Endothelial cell of umbilical vein (primary cell): ENCODE results near the gene CEP57L1. TPM values are rescaled to one million over a fixed set of nuclear protein-coding genes. Genes with fewer than 3 reads are reported as not detected.

Experiments
- BruUV-seq: library from RNA; stranded (reverse); fragments of 400-500 nt; replicated peaks from 2 replicates; lab custom pipeline; 2021; lab: Mats Ljungman, UMichigan
- CTCF ChIA-PET: fragments of 300-600, 350-600 bp; sonication (Branson Sonifier 250); formaldehyde crosslinking; loops from one replicate; lab custom pipeline; 2021; ENCODE audit warnings: antibody characterized with exemption, inconsistent platforms; lab: Charles Lee
- POLR2A ChIA-PET: fragments of 300-600, 350-600 bp; sonication (Branson Sonifier 250); formaldehyde crosslinking; loops from one replicate; lab custom pipeline; 2021; ENCODE audit warnings: antibody characterized with exemption, inconsistent platforms; lab: Charles Lee
- DNase-seq: peaks from one replicate; pipeline ENCODE4 v3.0.0-alpha.2; 2011; ENCODE audit warnings: low read depth, low spot score
- FAIRE-seq: peaks from 2 replicates; lab custom pipeline; 2011; peaks lifted over from hg19 to GRCh38; lab: Jason Lieb, UNC
- H2AFZ ChIP-seq: 2 replicates; pipeline ENCODE4 v1.6.0; 2012; ENCODE audit warnings: low read depth, low read length, control low read depth, inconsistent platforms
- H3K27ac ChIP-seq: 2 replicates; pipeline ENCODE4 v1.5.1; 2011; ENCODE audit warnings: low read depth, mild to moderate bottlenecking, control low read depth, low read length, moderate library complexity; ENCODE audit not compliant: insufficient read depth
- H3K27me3 ChIP-seq, 2 experiments: 2 replicates each; pipeline versions ENCODE4 v1.6.0 to v1.6.1; 2011; ENCODE audit warnings: low read length in 2 of 2, mixed read lengths in 1 of 2; ENCODE audit not compliant: control insufficient read depth in 2 of 2, insufficient read depth in 2 of 2
- H3K36me3 ChIP-seq, 2 experiments: 2 replicates in 1 of 2; 3 replicates in 1 of 2; pipeline ENCODE4 v1.5.1; 2011; ENCODE audit warnings: low read length in 2 of 2, mild to moderate bottlenecking in 1 of 2, moderate library complexity in 1 of 2; ENCODE audit not compliant: control insufficient read depth in 2 of 2, insufficient read depth in 2 of 2; ENCODE audit errors: extremely low read depth in 1 of 2
- H3K4me1 ChIP-seq: 3 replicates; pipeline ENCODE4 v1.5.1; 2011; ENCODE audit warnings: mild to moderate bottlenecking, low read length; ENCODE audit not compliant: control insufficient read depth, insufficient read depth; ENCODE audit errors: extremely low read depth
- H3K4me2 ChIP-seq: 2 replicates; pipeline ENCODE4 v1.6.1; 2011; ENCODE audit warnings: low read length, control low read depth, mixed read lengths; ENCODE audit not compliant: insufficient read depth
- H3K4me3 ChIP-seq, 3 experiments: fragments of 200-600 bp in 1 of 3; sonication (generic), shearing (Covaris generic) in 1 of 3; replicated peaks in 1 of 3; 2 replicates each; pipeline ENCODE4 v1.5.1; 2011 to 2016; ENCODE audit warnings: control low read depth in 3 of 3, low read length in 3 of 3, mild to moderate bottlenecking in 2 of 3, inconsistent platforms in 1 of 3, low read depth in 1 of 3, moderate library complexity in 1 of 3; ENCODE audit not compliant: insufficient read depth in 1 of 3
- H3K79me2 ChIP-seq: 2 replicates; pipeline ENCODE4 v1.6.0; 2012; ENCODE audit warnings: low read length, inconsistent platforms; ENCODE audit not compliant: control insufficient read depth, insufficient read depth
- H3K9ac ChIP-seq: replicated peaks from 2 replicates; pipeline ENCODE3; 2011; ENCODE audit warnings: low read length, control low read depth; ENCODE audit not compliant: insufficient read depth; ENCODE audit errors: extremely low read depth
- H3K9me1 ChIP-seq: replicated peaks from 3 replicates; pipeline ENCODE4 v1.6.0; 2011; ENCODE audit warnings: mild to moderate bottlenecking, low read length; ENCODE audit not compliant: control insufficient read depth, insufficient read depth; ENCODE audit errors: extremely low read depth
- H3K9me3 ChIP-seq: replicated peaks from 2 replicates; pipeline ENCODE4 v1.5.1; 2012; ENCODE audit warnings: low read length, inconsistent platforms; ENCODE audit not compliant: control insufficient read depth, insufficient read depth
- H4K20me1 ChIP-seq: replicated peaks from 2 replicates; pipeline ENCODE3; 2011; ENCODE audit warnings: mild to moderate bottlenecking, low read length; ENCODE audit not compliant: control insufficient read depth, insufficient read depth; ENCODE audit errors: extremely low read depth
- EZH2 ChIP-seq: IDR thresholded peaks from 2 replicates; pipeline ENCODE4 v1.6.1; 2012; ENCODE audit warnings: borderline replicate concordance, low read depth, mild to moderate bottlenecking, moderate library complexity, low read length, inconsistent platforms; ENCODE audit not compliant: severe bottlenecking
- FOS ChIP-seq: IDR thresholded peaks from 2 replicates; pipeline ENCODE4 v1.6.1; 2011; ENCODE audit warnings: mild to moderate bottlenecking, low read length, moderate library complexity, borderline replicate concordance; ENCODE audit not compliant: insufficient read depth
- GATA2 ChIP-seq: IDR thresholded peaks from 2 replicates; pipeline ENCODE4 v1.7.0; 2011; ENCODE audit warnings: low read depth, mild to moderate bottlenecking, moderate library complexity, mixed read lengths, low read length; ENCODE audit not compliant: insufficient read length, insufficient read depth
- JUN ChIP-seq: IDR thresholded peaks from 2 replicates; pipeline ENCODE4 v1.6.1; 2011; ENCODE audit warnings: borderline replicate concordance, low read depth; ENCODE audit not compliant: insufficient read length, insufficient read depth
- MYC ChIP-seq: IDR thresholded peaks from one replicate; pipeline ENCODE4 v1.6.1; 2011; ENCODE audit warnings: mild to moderate bottlenecking, low read depth, low read length
- POLR2A ChIP-seq: IDR thresholded peaks from 2 replicates; pipeline ENCODE4 v1.6.1; 2012; ENCODE audit warnings: low read depth, mild to moderate bottlenecking, control low read depth, low read length
- POLR2AphosphoS5 ChIP-seq: IDR thresholded peaks from 2 replicates; pipeline ENCODE4 v1.6.1; 2012; ENCODE audit warnings: low read depth, mild to moderate bottlenecking, control low read depth, low read length, moderate library complexity; ENCODE audit not compliant: insufficient read depth
- dilution Hi-C: fragments of 300-500 bp; cut with MboI; formaldehyde crosslinking; loops from one replicate; pipeline ENCODE4 v1.15.0; 2019; ENCODE audit warnings: low sequenced_read_pairs; ENCODE audit not compliant: extremely low pct_ligation_motif_present
- intact Hi-C: fragments of 100-400 bp; cut with micrococcal nuclease; formaldehyde crosslinking; loops from one replicate; pipeline ENCODE4 v1.10.0; 2022
- polyA plus RNA-seq, 4 experiments: library from polyadenylated mRNA; depleted of rRNA in 3 of 4; stranded (reverse) in 3 of 4; unstranded in 1 of 4; fragments of >200 nt; gene quantifications; 2 replicates each; pipeline versions ENCODE4 v1.2.1 to v1.2.3, GENCODE V29; 2011 to 2012; ENCODE audit warnings: missing spikeins in 1 of 4
- total RNA-seq: library from RNA; stranded (reverse); gene quantifications from 2 replicates; pipeline ENCODE4 v1.2.3, GENCODE V29; 2021
- TF ChIP-seq, protein P1 (sequence below), 2 donors: IDR thresholded peaks; 1 replicate in 1 of 2; 2 replicates in 1 of 2; pipeline ENCODE4 v1.5.1; 2011; ENCODE audit warnings: low read length in 2 of 2, mild to moderate bottlenecking in 2 of 2, moderate library complexity in 2 of 2, control low read depth in 1 of 2, inconsistent platforms in 1 of 2, low read depth in 1 of 2; ENCODE audit not compliant: insufficient read depth in 1 of 2; ENCODE audit errors: extremely low read depth in 1 of 2
- TF ChIP-seq, protein P2 (sequence below): IDR thresholded peaks from 2 replicates; pipeline ENCODE4 v1.6.1; 2011; ENCODE audit not compliant: insufficient read depth, insufficient read length

CEP57L1 gene
- total and polyA plus RNA-seq, 2 donors (not counting 3 experiments of a cell fraction or from before 2014, with no cell fraction given) = 7.8 to 20.9 TPM

GRCh38 chr6:109052852-109053251 lies 42.5 kb upstream of the CEP57L1 start:
- CTCF ChIA-PET = no interaction called here
- Histone ChIP-seq H3K9ac (no peak overlapping the region), H3K79me2 (no peaks in the 10 kb centered on the region), H2AFZ (no peak overlapping the region), H3K4me2 (no peak overlapping the region), H3K36me3 (no peaks in the 10 kb centered on the region), H3K4me1 (no peaks in the 10 kb centered on the region), H3K4me3 (no peak overlapping the region), H3K27ac (no peak overlapping the region), H3K9me3 (no peaks in the 10 kb centered on the region), H3K9me1 (no peaks in the 10 kb centered on the region), H3K27me3 (no peaks in the 10 kb centered on the region), H4K20me1 (no peaks in the 10 kb centered on the region)
- dilution Hi-C loops = no loop called here
- TF ChIP-seq, protein P1, sequence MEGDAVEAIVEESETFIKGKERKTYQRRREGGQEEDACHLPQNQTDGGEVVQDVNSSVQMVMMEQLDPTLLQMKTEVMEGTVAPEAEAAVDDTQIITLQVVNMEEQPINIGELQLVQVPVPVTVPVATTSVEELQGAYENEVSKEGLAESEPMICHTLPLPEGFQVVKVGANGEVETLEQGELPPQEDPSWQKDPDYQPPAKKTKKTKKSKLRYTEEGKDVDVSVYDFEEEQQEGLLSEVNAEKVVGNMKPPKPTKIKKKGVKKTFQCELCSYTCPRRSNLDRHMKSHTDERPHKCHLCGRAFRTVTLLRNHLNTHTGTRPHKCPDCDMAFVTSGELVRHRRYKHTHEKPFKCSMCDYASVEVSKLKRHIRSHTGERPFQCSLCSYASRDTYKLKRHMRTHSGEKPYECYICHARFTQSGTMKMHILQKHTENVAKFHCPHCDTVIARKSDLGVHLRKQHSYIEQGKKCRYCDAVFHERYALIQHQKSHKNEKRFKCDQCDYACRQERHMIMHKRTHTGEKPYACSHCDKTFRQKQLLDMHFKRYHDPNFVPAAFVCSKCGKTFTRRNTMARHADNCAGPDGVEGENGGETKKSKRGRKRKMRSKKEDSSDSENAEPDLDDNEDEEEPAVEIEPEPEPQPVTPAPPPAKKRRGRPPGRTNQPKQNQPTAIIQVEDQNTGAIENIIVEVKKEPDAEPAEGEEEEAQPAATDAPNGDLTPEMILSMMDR (IDR thresholded peaks at IDR 0.05; ENCODE audit: extremely low read depth in 1 of 2, insufficient read depth in 1 of 2, low read depth in 1 of 2, low read length in 2 of 2) = no peak
- TF ChIP-seq POLR2AphosphoS5 (no peak), POLR2A (no peak), EZH2 (no peak), GATA2 (no peak), JUN (no peak), FOS (no peak), MYC (no peak)
- TF ChIP-seq, protein P2, sequence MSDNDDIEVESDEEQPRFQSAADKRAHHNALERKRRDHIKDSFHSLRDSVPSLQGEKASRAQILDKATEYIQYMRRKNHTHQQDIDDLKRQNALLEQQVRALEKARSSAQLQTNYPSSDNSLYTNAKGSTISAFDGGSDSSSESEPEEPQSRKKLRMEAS = no peak
- no TSS peak for BruUV-seq
- DNase-seq (no peak), FAIRE-seq (no peak)
- POLR2A ChIA-PET = no interaction called here
- intact Hi-C loops = no loop called here
